CD4-positive, alpha-beta memory T cell (primary cell): Measurements from ENCODE around the gene TMEM115. TPM values are rescaled to one million over a fixed set of nuclear protein-coding genes. Genes with fewer than 3 reads are reported as not detected.

Experiments used
- CTCF ChIA-PET: fragments of 350-600 bp; sonication (Branson Sonifier 250); formaldehyde crosslinking; loops from one replicate; lab custom pipeline; 2021; ENCODE audit warnings: inconsistent platforms; ENCODE audit not compliant: partially characterized antibody; lab: Charles Lee
- POLR2A ChIA-PET: fragments of 350-600 bp; sonication (Branson Sonifier 250); formaldehyde crosslinking; loops from one replicate; lab custom pipeline; 2021; ENCODE audit not compliant: partially characterized antibody; lab: Charles Lee
- DNase-seq, 5 donors: peaks; one replicate each; pipeline versions ENCODE4 v3.0.0 to v3.0.0-alpha.2; 2020 to 2022; ENCODE audit warnings: mixed read lengths in 1 of 5
- H3K27ac ChIP-seq: one replicate; pipeline ENCODE4 v1.7.0; 2013; ENCODE audit warnings: low read depth, low read length
- H3K27me3 ChIP-seq: 2 replicates; pipeline ENCODE4 v1.7.0; 2013; ENCODE audit warnings: mild to moderate bottlenecking, low read length, moderate library complexity; ENCODE audit not compliant: insufficient read depth
- H3K36me3 ChIP-seq: 2 replicates; pipeline ENCODE4 v1.7.0; 2013; ENCODE audit warnings: mild to moderate bottlenecking, low read length, moderate library complexity; ENCODE audit not compliant: insufficient read depth
- H3K4me1 ChIP-seq: 2 replicates; pipeline ENCODE4 v1.7.0; 2013; ENCODE audit warnings: mild to moderate bottlenecking, low read length, moderate library complexity; ENCODE audit not compliant: insufficient read depth
- H3K4me3 ChIP-seq, 2 donors: one replicate each; pipeline ENCODE4 v1.7.0; 2013; ENCODE audit warnings: low read length in 2 of 2, mild to moderate bottlenecking in 1 of 2
- H3K9me3 ChIP-seq, 2 donors: one replicate each; pipeline ENCODE4 v1.7.0; 2013; ENCODE audit warnings: low read length in 2 of 2, control low read depth in 1 of 2; ENCODE audit not compliant: control insufficient read depth in 1 of 2
- H3K27ac Mint-ChIP-seq, 7 donors: one replicate each; pipeline ENCODE4 v1.8.0; 2020 to 2021; ENCODE audit warnings: mixed read lengths in 7 of 7, mild to moderate bottlenecking in 6 of 7, inconsistent platforms in 3 of 7, moderate library complexity in 3 of 7
- H3K27me3 Mint-ChIP-seq, 2 donors: one replicate each; pipeline ENCODE4 v1.8.0; 2020 to 2021; ENCODE audit warnings: mixed read lengths in 2 of 2
- H3K36me3 Mint-ChIP-seq, 2 donors: one replicate each; pipeline ENCODE4 v1.8.0; 2020 to 2021; ENCODE audit warnings: mixed read lengths in 2 of 2, inconsistent platforms in 1 of 2, mild to moderate bottlenecking in 1 of 2
- H3K4me1 Mint-ChIP-seq, 4 donors: one replicate each; pipeline ENCODE4 v1.8.0; 2020 to 2021; ENCODE audit warnings: mixed read lengths in 4 of 4, mild to moderate bottlenecking in 1 of 4
- H3K4me3 Mint-ChIP-seq, 8 donors: one replicate each; pipeline ENCODE4 v1.8.0; 2020 to 2021; ENCODE audit warnings: mixed read lengths in 8 of 8, mild to moderate bottlenecking in 7 of 8, moderate library complexity in 6 of 8, inconsistent platforms in 3 of 8
- H3K9me3 Mint-ChIP-seq, 8 donors: one replicate each; pipeline ENCODE4 v1.8.0; 2020 to 2021; ENCODE audit warnings: mixed read lengths in 8 of 8, mild to moderate bottlenecking in 5 of 8, inconsistent platforms in 3 of 8, moderate library complexity in 1 of 8
- intact Hi-C: fragments of 100-400 bp; cut with micrococcal nuclease; formaldehyde crosslinking; loops from one replicate; pipeline ENCODE4 v1.15.1; 2023
- polyA plus RNA-seq, 2 donors: library from polyadenylated mRNA; unstranded; fragments of 300-500 nt; fragmentation: Illumina TruSeq; gene quantifications; one replicate each; pipeline ENCODE4 v1.2.3, GENCODE V29; 2021
- total RNA-seq, 2 experiments: library from RNA; stranded (reverse); gene quantifications; one replicate each; pipeline ENCODE4 v1.2.3, GENCODE V29; 2021

Gene TMEM115
- total and polyA plus RNA-seq, 4 experiments from 2014 or later = 28.6 to 38.4 (median 32.8) TPM

GRCh38 chr3:50324351-50325112 is 34.8 kb downstream of the TMEM115 start:
- H3K27ac Mint-ChIP-seq = peak overlapping the region; percentile 53 to 93 (median 82)
- H3K9me3 ChIP-seq = no peaks in the 10 kb centered on the region
- H3K4me3 Mint-ChIP-seq = peak overlapping the region in 5 of 8 donors; percentile 17 to 67 (median 39)
- POLR2A ChIA-PET = interaction anchor here (0.7 to 14.4 kb wide), 6 partner anchors 10 to 32 kb away, joined by 3 to 144 read pairs (median 8); partner anchors contain the start of genes HYAL3, IFRD2 and NAA80
- H3K27ac ChIP-seq = no peak overlapping the region
- DNase-seq = peak; percentile 39 to 65 (median 49)
- no peak overlapping the region for H3K4me3 ChIP-seq
- peaks cover 40% of the 10 kb centered on the region for H3K4me1 ChIP-seq
- CTCF ChIA-PET = interaction anchor here (0.5 to 5.6 kb wide), 16 partner anchors 9 to 509 kb away, joined by 3 to 37 read pairs (median 5); partner anchors contain the start of genes CYB561D2, HYAL3, IFRD2 and NAA80
- H3K4me1 Mint-ChIP-seq = peaks cover 21 to 49% (median 35%) of the 10 kb centered on the region in 4 donors
- no peaks in the 10 kb centered on the region for H3K27me3 Mint-ChIP-seq
- peaks cover 0 to 25% of the 10 kb centered on the region in 2 donors for H3K36me3 Mint-ChIP-seq
- peaks cover 0 to 1% (median 0%) of the 10 kb centered on the region in 8 donors for H3K9me3 Mint-ChIP-seq
- intact Hi-C loops = loop anchor here (1.0 to 2.0 kb wide), 2 partner anchors 50 to 130 kb away; no protein-coding TSS in a partner anchor
- H3K36me3 ChIP-seq = peaks cover 10% of the 10 kb centered on the region
- no peaks in the 10 kb centered on the region for H3K27me3 ChIP-seq

- ChIA-PET CTCF (interaction anchor here (0.5 to 5.6 kb wide), 15 partner anchors 8 to 509 kb away, joined by 3 to 37 read pairs (median 5); partner anchors contain the start of genes CYB561D2, HYAL3, IFRD2 and NAA80), POLR2A (interaction anchor here (0.6 to 14.4 kb wide), 6 partner anchors 9 to 31 kb away, joined by 3 to 144 read pairs (median 8); partner anchors contain the start of genes HYAL3, IFRD2, NAA80 and RASSF1)
- intact Hi-C loops = loop anchor here (1.0 to 2.0 kb wide), 2 partner anchors 49 to 129 kb away; no protein-coding TSS in a partner anchor
- Histone ChIP-seq H3K4me1 (peaks cover 39% of the 10 kb centered on the region), H3K36me3 (peaks cover 10% of the 10 kb centered on the region), H3K27me3 (no peaks in the 10 kb centered on the region), H3K27ac (no peak overlapping the region), H3K9me3 (no peaks in the 10 kb centered on the region), H3K4me3 (no peak overlapping the region)
- H3K27ac Mint-ChIP-seq = peak overlapping the region in 4 of 7 donors; percentile 29 to 90 (median 78)
- peaks cover 0 to 1% (median 0%) of the 10 kb centered on the region in 8 donors for H3K9me3 Mint-ChIP-seq
- H3K36me3 Mint-ChIP-seq = peaks cover 0 to 22% of the 10 kb centered on the region in 2 donors
- H3K4me3 Mint-ChIP-seq = peak overlapping the region in 1 of 8 donors; percentile 35
- H3K4me1 Mint-ChIP-seq = peaks cover 21 to 56% (median 38%) of the 10 kb centered on the region in 4 donors
- H3K27me3 Mint-ChIP-seq = no peaks in the 10 kb centered on the region
- peak in 1 of 5 donors; percentile 27 for DNase-seq
Observed at GRCh38 chr3:50323614-50324199, 35.6 kb downstream of the TMEM115 start.

GRCh38 chr3:50323092-50323600 is 36.2 kb downstream of the TMEM115 start:
- H3K27me3 ChIP-seq = no peaks in the 10 kb centered on the region
- H3K9me3 ChIP-seq = no peaks in the 10 kb centered on the region
- Mint-ChIP-seq H3K36me3 (peaks cover 0 to 16% of the 10 kb centered on the region in 2 donors), H3K27ac (peak overlapping the region; percentile 3 to 79 (median 68)), H3K27me3 (no peaks in the 10 kb centered on the region), H3K9me3 (no peaks in the 10 kb centered on the region), H3K4me3 (peak overlapping the region in 3 of 8 donors; percentile 21 to 54 (median 35)), H3K4me1 (peaks cover 17 to 55% (median 37%) of the 10 kb centered on the region in 4 donors)
- ChIA-PET CTCF (interaction anchor here (0.9 to 5.6 kb wide), 6 partner anchors 11 to 51 kb away, joined by 3 to 37 read pairs (median 10); partner anchors contain the start of genes HYAL3, IFRD2 and NAA80), POLR2A (interaction anchor here (2.1 to 14.4 kb wide), 5 partner anchors 8 to 25 kb away, joined by 8 to 144 read pairs (median 16); partner anchors contain the start of genes HYAL3, NAA80 and RASSF1)
- H3K27ac ChIP-seq = no peak overlapping the region
- H3K4me3 ChIP-seq = no peak overlapping the region
- H3K36me3 ChIP-seq = peaks cover 10% of the 10 kb centered on the region
- DNase-seq = peak in 1 of 5 donors; percentile 20
- peaks cover 35% of the 10 kb centered on the region for H3K4me1 ChIP-seq
- intact Hi-C loops = no loop called here

GRCh38 chr3:50322386-50323091 is 36.8 kb downstream of the TMEM115 start, which contains the start of gene HYAL2:
TSS of gene HYAL2 (minus strand) at chr3:50322745. CDS start at chr3:50320489, 2,256 bp downstream.
- H3K27ac ChIP-seq = peak within 1 kb of the TSS; percentile 73
- peak in 1 of 5 donors; percentile 37 for DNase-seq
- POLR2A ChIA-PET = interaction anchor here (1.0 to 14.4 kb wide), 6 partner anchors 8 to 37 kb away, joined by 4 to 144 read pairs (median 8); partner anchors contain the start of genes HYAL3, NAA80, RASSF1 and TMEM115
- Mint-ChIP-seq H3K9me3 (no peaks in the 10 kb centered on the region), H3K27ac (peak within 1 kb of the TSS; percentile 90 to 95 (median 93)), H3K4me1 (peaks cover 15 to 57% (median 35%) of the 10 kb centered on the region in 4 donors), H3K27me3 (no peaks in the 10 kb centered on the region), H3K4me3 (peak within 1 kb of the TSS; percentile 80 to 90 (median 86)), H3K36me3 (peaks cover 0 to 15% of the 10 kb centered on the region in 2 donors)
- peaks cover 10% of the 10 kb centered on the region for H3K36me3 ChIP-seq
- H3K4me3 ChIP-seq = peak within 1 kb of the TSS; percentile 23 to 87
- intact Hi-C loops = no loop called here
- H3K4me1 ChIP-seq = peaks cover 37% of the 10 kb centered on the region
- H3K9me3 ChIP-seq = no peaks in the 10 kb centered on the region
- H3K27me3 ChIP-seq = no peaks in the 10 kb centered on the region
- CTCF ChIA-PET = interaction anchor here (0.5 to 5.6 kb wide), 8 partner anchors 11 to 220 kb away, joined by 3 to 37 read pairs (median 10); partner anchors contain the start of genes HYAL3, IFRD2 and NAA80

GRCh38 chr3:50322115-50322385 is 37.3 kb downstream of the TMEM115 start:
- ChIA-PET CTCF (interaction anchor here (0.5 to 5.6 kb wide), 4 partner anchors 15 to 220 kb away, joined by 3 to 37 read pairs (median 10); partner anchors contain the start of genes HYAL3, IFRD2 and NAA80), POLR2A (interaction anchor here (0.6 to 14.4 kb wide), 7 partner anchors 10 to 37 kb away, joined by 3 to 144 read pairs (median 4); partner anchors contain the start of genes CYB561D2, HYAL3, NAA80 and NPRL2)
- H3K4me3 ChIP-seq = peak overlapping the region; percentile 23 to 87
- H3K9me3 ChIP-seq = no peaks in the 10 kb centered on the region
- Mint-ChIP-seq H3K27me3 (no peaks in the 10 kb centered on the region), H3K4me1 (peaks cover 16 to 57% (median 36%) of the 10 kb centered on the region in 4 donors), H3K36me3 (peaks cover 0 to 15% of the 10 kb centered on the region in 2 donors), H3K4me3 (peak overlapping the region in 4 of 8 donors; percentile 80 to 86 (median 84)), H3K9me3 (no peaks in the 10 kb centered on the region), H3K27ac (peak overlapping the region in 2 of 7 donors; percentile 78 to 90)
- peaks cover 10% of the 10 kb centered on the region for H3K36me3 ChIP-seq
- H3K27me3 ChIP-seq = no peaks in the 10 kb centered on the region
- peak overlapping the region; percentile 73 for H3K27ac ChIP-seq
- no peak for DNase-seq
- H3K4me1 ChIP-seq = peaks cover 37% of the 10 kb centered on the region
- intact Hi-C loops = no loop called here
